HG03108 (cell line): ENCODE measurements around the gene ARF3.
"Not testable (repeated sequence)": the region's sequence is repeated elsewhere in the genome, so short reads cannot be mapped to it uniquely, and the experiment has no call there.

Experiments
- ATAC-seq: cut with Tn5 transposase; IDR thresholded peaks from one replicate; pipeline ENCODE4 v1.9.1; 2021; ENCODE audit warnings: moderate library complexity; ENCODE audit not compliant: unreplicated experiment

The ARF3 gene

DNA sequence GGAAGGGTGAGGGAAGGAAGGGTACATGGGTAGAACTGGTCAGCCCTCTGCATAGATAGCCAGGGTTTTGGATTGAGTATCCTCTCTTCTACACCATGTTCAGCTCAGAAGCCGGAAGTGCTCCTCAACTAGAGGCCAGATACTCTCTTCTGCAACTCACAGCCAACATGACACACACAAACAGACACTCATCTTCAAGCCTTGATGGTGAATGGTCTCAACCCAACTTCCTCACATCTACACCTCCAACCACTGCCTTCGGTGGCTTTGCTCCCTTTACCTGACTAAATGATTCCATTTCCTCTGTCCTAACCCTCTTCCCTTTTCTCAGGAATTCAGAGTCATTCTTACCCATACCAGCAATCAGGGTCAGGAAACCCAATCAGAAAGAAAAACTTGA is 24.4 kb downstream of the ARF3 start:
- no peak for ATAC-seq

DNA sequence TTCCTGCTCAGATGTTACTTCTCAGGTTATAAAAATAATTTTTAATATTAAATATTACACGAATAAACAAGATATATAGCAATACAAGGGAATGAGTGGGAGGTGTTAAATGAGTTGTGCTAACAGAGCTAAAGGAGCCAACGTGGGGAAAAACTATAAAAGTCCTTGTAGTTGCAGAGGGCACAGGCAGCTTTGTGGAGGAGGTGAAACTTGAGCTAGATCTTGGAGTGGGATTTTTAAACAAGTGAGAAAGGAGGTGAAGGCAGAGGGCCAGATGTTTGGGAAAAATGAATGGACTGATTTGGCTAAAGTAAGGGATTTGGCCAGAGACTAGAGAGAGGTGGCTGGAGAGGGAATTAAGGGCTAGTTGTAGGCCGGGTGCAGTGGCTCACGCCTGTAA is 26.8 kb downstream of the ARF3 start:
- no peak for ATAC-seq

GRCh38 chr12:48929551-48929950 is 27.7 kb downstream of the ARF3 start:
- ATAC-seq, result no peak

GRCh38 chr12:48927261-48927660 is 30.0 kb downstream of the ARF3 start:
- ATAC-seq, result no peak

DNA sequence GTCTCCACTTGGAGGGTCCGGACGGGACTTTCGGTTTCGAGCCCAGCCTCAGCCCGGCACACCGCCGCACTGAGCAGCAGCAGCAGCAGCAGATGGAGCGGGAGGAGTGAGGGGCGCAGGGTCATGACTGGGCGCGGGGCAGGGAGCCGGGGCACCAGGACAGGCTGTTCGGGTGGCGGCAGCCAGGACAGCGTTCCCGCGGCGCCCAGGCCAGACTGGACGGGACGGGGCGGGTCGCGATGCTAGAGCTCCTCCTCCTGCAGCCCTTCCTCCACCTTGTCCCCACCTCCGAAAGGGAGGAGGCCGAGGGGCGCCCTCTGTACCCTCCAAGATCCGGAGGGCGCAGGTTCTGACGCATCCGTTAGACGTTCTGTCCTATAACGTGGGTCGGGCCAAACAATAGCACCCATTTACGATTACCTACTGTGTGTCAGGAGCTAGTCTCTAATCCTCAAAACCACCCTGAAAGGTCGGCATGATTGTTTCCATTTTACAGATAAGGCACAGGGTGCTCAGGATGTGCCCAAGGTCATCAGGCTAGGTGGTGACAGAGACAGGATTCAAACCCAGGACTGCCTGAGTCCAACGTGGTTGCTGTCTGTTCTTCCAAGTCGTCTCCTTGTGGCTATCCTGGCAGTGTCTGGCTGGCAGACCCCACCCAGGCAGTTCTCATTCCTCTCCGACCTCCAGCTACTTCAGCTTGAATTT is 31.8 kb downstream of the ARF3 start, which contains the start of gene FKBP11:
FKBP11 (minus strand) TSS at position 189 of the 708 bp plus-strand sequence; CDS start at position 125, 64 bp downstream.
- ATAC-seq, result peak; percentile 64

- ATAC-seq, result peak; percentile 70
Measured at GRCh38 chr12:48924617-48925303, 32.5 kb downstream of the ARF3 start.

- ATAC-seq, result no peak
Measured at GRCh38 chr12:48923117-48923516, 34.2 kb downstream of the ARF3 start.

GRCh38 chr12:48917857-48918537 is 39.3 kb downstream of the ARF3 start:
- ATAC-seq, result no peak

GRCh38 chr12:48910196-48910595 is 47.1 kb downstream of the ARF3 start:
- ATAC-seq, result no peak

DNA sequence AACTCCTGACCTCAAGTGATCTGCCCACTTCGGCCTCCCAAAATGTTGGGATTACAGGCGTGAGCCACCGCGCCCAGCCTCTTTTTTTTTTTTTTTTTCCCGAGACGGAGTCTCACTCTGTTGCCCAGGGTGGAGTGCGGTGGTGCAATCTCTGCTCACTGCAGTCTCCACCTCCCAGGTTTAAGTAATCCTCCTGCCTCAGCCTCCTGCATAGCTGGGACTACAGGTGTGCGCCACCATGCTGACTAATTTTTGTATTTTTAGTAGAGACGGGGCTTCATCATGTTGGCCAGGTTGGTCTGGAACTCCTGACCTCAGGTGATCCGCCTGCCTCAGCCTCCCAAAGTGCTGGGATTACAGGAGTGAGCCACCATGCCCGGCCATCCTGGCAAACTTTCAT is 47.6 kb downstream of the ARF3 start:
- not testable (repeated sequence) for ATAC-seq

DNA sequence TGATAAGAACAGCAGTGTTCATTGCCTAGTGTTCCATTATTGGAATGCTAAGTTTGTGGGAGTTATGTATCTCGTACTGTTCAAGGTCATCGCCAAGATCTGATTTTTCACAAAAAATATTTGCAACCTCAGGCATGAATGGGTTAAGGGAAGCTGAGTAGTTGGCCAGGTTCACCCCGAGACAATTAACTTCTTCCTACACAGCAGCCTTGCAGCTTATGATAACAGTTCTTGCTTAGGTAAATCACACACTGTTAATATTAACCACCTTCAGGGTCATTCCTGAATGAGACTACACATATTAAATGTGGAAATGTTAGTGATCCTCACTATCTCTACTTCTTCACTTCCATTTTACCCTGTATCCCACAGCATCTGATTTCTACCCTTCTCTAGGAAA is 50.0 kb downstream of the ARF3 start:
- ATAC-seq, result no peak

- ATAC-seq, result peak; percentile 79
Measured at GRCh38 chr12:48903982-48904411, 53.3 kb downstream of the ARF3 start.

GRCh38 chr12:48903363-48903981 is 53.8 kb downstream of the ARF3 start:
- no peak for ATAC-seq

DNA sequence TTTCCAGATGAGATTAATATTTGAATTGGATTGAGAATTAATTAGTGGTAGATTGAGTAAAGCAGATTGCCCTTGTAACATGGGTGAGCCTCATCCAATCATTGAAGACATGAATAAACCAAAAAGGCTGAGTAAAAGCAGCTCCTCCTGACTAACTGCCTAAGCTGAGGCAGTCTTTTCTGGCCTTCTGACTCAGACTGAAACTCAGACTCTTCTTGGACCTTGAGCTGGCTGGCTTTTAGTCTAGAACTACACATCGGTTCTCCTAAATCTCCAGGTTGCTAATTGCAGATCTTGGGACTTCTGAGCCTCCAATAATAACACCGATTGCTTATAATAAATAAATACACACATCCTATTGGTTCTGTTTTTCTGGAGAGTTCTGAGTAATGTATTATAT is 56.0 kb downstream of the ARF3 start:
- ATAC-seq, result no peak

- ATAC-seq, result no peak
Measured at GRCh38 chr12:48899651-48900050, 57.6 kb downstream of the ARF3 start.

DNA sequence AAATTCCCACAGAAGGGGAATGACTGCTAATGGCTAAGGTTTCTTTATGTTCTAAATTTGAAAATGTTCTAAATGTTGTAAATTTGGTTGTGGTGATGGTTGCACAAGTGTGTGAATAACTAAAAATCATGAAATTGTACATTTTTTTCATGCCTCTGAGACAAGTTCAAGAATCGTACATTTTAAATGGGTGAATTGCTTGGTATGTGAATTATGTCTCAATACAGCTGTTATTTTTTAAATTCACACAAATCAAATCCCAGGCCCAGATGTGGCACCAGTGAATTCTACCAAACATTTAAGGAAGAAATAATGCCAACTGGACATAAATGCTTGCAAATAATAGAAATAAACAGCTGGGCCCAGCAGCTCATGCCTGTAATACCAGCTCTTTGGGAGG is 63.0 kb downstream of the ARF3 start:
- ATAC-seq, result no peak

GRCh38 chr12:48890657-48891418 is 66.4 kb downstream of the ARF3 start:
- ATAC-seq, result peak; percentile 70

DNA sequence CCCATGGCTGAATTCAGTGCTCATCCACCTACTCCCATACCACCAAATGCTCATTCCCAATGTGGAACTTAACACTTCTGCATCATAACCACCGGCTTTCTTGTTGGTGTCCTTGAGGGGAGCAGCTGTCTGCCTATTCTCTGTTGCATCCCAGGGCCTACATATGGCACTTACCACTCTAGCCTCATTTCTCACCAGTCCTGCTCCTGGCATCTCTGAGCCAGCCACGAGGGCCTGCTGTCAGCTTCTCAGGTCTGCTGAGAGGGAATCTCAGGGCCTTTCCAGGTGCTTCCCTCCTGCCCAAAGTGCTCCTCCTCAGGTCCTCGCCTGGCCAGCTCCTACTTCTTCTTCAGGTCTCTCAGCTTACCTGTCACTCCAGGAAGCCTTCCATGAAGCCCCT is 67.6 kb downstream of the ARF3 start:
- ATAC-seq, result no peak
